GM18511 (cell line): ENCODE measurements around the gene ORAI1.

ENCODE experiments used
- ATAC-seq: cut with Tn5 transposase; IDR thresholded peaks from one replicate; pipeline ENCODE4 v1.9.1; 2021; ENCODE audit warnings: mild to moderate bottlenecking, moderate library complexity; ENCODE audit not compliant: unreplicated experiment

ORAI1 gene

DNA sequence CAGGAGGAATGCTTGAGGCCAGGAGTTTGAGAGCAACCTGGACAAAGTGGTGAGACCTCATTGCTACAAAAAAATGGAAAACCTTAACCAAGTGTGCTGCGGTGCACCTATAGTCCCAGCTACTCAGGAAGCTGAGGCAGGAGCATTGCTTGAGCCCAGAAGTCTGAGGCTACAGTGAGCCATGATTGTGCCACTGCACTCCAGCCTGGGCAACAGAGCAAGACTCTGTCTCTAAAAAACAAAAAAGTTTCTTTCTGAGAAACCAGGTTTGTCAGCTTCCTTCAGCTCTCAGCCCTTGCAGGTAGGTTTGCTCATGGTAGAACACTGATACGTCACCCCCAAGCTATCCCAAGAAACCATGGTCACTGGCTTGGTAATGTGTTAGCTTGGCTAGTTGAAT, 63.1 kb downstream of the ORAI1 start:
- ATAC-seq, result no peak
